ENCODE data around the gene ESF1. TPM values are rescaled to one million over a fixed set of nuclear protein-coding genes. Genes with fewer than 3 reads are reported as not detected.

ESF1 gene
- total and polyA plus RNA-seq, 10 of the 15 experiments (the other 5 are each of a cell fraction or from before 2014, with no cell fraction given): 9.2 to 36.2 (median 18.4) TPM

DNA sequence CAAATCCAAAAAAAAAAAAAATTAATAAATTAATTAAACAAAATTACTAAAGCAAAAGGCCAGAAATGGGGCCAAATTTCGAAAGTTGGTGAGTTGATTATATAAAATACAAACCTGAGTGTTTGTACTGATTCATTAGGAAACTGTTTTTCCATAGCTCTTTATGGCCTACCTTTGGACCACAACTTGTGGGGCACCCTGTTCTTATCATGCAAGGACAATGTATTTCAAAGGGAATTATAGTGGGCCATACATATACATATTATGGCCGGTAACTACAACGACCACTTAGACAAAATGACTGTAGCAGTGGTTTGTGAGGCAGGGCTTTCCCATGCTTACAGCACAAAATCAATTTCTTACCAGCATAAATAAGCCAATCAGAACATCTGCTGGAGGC is 69.5 kb downstream of the ESF1 start (continued):
- TF ChIP-seq, protein P1, sequence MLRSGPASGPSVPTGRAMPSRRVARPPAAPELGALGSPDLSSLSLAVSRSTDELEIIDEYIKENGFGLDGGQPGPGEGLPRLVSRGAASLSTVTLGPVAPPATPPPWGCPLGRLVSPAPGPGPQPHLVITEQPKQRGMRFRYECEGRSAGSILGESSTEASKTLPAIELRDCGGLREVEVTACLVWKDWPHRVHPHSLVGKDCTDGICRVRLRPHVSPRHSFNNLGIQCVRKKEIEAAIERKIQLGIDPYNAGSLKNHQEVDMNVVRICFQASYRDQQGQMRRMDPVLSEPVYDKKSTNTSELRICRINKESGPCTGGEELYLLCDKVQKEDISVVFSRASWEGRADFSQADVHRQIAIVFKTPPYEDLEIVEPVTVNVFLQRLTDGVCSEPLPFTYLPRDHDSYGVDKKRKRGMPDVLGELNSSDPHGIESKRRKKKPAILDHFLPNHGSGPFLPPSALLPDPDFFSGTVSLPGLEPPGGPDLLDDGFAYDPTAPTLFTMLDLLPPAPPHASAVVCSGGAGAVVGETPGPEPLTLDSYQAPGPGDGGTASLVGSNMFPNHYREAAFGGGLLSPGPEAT (IDR thresholded peaks at IDR 0.05; ENCODE audit: low read depth): no peak
- TF ChIP-seq, protein P2, sequence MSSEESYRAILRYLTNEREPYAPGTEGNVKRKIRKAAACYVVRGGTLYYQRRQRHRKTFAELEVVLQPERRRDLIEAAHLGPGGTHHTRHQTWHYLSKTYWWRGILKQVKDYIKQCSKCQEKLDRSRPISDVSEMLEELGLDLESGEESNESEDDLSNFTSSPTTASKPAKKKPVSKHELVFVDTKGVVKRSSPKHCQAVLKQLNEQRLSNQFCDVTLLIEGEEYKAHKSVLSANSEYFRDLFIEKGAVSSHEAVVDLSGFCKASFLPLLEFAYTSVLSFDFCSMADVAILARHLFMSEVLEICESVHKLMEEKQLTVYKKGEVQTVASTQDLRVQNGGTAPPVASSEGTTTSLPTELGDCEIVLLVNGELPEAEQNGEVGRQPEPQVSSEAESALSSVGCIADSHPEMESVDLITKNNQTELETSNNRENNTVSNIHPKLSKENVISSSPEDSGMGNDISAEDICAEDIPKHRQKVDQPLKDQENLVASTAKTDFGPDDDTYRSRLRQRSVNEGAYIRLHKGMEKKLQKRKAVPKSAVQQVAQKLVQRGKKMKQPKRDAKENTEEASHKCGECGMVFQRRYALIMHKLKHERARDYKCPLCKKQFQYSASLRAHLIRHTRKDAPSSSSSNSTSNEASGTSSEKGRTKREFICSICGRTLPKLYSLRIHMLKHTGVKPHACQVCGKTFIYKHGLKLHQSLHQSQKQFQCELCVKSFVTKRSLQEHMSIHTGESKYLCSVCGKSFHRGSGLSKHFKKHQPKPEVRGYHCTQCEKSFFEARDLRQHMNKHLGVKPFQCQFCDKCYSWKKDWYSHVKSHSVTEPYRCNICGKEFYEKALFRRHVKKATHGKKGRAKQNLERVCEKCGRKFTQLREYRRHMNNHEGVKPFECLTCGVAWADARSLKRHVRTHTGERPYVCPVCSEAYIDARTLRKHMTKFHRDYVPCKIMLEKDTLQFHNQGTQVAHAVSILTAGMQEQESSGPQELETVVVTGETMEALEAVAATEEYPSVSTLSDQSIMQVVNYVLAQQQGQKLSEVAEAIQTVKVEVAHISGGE (CRISPR knock-in tag; IDR thresholded peaks at IDR 0.05): no peak
- TF ChIP-seq SP1 (IDR thresholded peaks at IDR 0.05; ENCODE audit: low read depth, low read length) (no peak), KAT2A (conservative IDR thresholded peaks at IDR 0.05; ENCODE audit: control insufficient read depth, low read depth, low read length) (no peak), RAD21 (IDR thresholded peaks at IDR 0.05; ENCODE audit: insufficient read depth, low read depth, low read length) (no peak), RBBP5 (conservative IDR thresholded peaks at IDR 0.05) (no peak), EZH2 (IDR thresholded peaks at IDR 0.05; ENCODE audit: borderline replicate concordance, control insufficient read depth, low read depth, low read length) (no peak), HDAC6 (IDR thresholded peaks at IDR 0.05; ENCODE audit: unreplicated experiment) (no peak), CHD4 (IDR thresholded peaks at IDR 0.05) (no peak)
- TF ChIP-seq, protein P3, sequence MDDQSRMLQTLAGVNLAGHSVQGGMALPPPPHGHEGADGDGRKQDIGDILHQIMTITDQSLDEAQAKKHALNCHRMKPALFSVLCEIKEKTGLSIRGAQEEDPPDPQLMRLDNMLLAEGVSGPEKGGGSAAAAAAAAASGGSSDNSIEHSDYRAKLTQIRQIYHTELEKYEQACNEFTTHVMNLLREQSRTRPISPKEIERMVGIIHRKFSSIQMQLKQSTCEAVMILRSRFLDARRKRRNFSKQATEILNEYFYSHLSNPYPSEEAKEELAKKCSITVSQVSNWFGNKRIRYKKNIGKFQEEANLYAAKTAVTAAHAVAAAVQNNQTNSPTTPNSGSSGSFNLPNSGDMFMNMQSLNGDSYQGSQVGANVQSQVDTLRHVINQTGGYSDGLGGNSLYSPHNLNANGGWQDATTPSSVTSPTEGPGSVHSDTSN (IDR thresholded peaks at IDR 0.05; ENCODE audit: insufficient replicate concordance, low read depth, low read length): no peak

Measured in GM12878 (cell line).